Mucosa of descending colon (tissue), 3 donors: ENCODE data around the gene LRRC4. TPM values are rescaled to one million over a fixed set of nuclear protein-coding genes. Genes with fewer than 3 reads are reported as not detected.

Experiments
- ATAC-seq: fragments of 200-7000 bp; cut with Tn5 transposase; one replicate; pipeline ENCODE4 v1.9.1; 2020; ENCODE audit warnings: mild to moderate bottlenecking, moderate library complexity
- DNase-seq, 3 donors: peaks; one replicate each; pipeline ENCODE4 v3.0.0-alpha.2; 2020
- H3K36me3 ChIP-seq: fragments of 200-600 bp; one replicate; pipeline ENCODE4 v1.8.0; 2021; ENCODE audit warnings: low read depth, mild to moderate bottlenecking
- H3K4me1 ChIP-seq: fragments of 200-600 bp; one replicate; pipeline ENCODE4 v1.8.0; 2021; ENCODE audit warnings: low read depth, mild to moderate bottlenecking
- H3K4me3 ChIP-seq: fragments of 200-600 bp; one replicate; pipeline ENCODE4 v1.8.0; 2021; ENCODE audit warnings: mild to moderate bottlenecking
- H3K9me3 ChIP-seq: fragments of 200-600 bp; one replicate; pipeline ENCODE4 v1.8.0; 2021; ENCODE audit warnings: mild to moderate bottlenecking
- intact Hi-C, 2 donors: fragments of 100-400 bp; cut with DNase I in 1 of 2; cut with micrococcal nuclease in 1 of 2; formaldehyde crosslinking; loops; one replicate each; pipeline versions ENCODE4 v1.11.0 to v1.11.1; 2022; cut with DNase I, micrococcal nuclease
- total RNA-seq, 3 donors: library from RNA; stranded (reverse); fragmentation: NEBNext Ultra II Directional in 2 of 3; extraction: Animal tissue kit (Norgen Biotek cat#: 25700) in 2 of 3; gene quantifications; one replicate each; pipeline versions ENCODE4 v1.2.1 to v1.2.4, GENCODE V29; 2021 to 2023
- TF ChIP-seq, protein P1 (sequence below): fragments of 200-600 bp; IDR thresholded peaks from one replicate; pipeline ENCODE4 v1.8.0; 2022; ENCODE audit warnings: antibody characterized with exemption, mild to moderate bottlenecking
- donor health status: DM: no; HTN: no; CAD: no; lungs with moderate emphysema.
- donor health status: DM: no; HTN: no; CAD: no.
- donor health status: DM: no; HTN: yes; CAD: no.

The LRRC4 gene
- total RNA-seq, 3 donors from 2014 or later = 0.26 to 7.6 (median 1.1) TPM

DNA sequence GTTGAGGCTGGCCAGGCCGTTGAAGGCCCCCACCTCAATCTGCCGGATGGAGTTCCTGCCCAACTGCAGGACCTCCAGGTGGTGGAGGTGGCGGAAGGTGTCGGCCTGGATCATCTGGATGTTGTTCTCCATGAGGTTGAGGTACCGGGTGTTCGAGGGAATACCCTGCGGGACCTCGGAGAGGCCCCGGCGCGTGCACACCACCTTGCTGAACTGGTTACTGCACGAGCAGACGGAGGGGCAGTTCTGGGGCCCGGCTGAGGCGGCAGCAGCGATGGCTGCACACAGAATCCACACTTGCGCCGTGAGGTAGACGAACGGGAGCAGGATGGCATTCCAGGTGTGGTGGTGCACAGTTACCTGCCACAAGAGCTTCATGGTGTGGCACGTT is 979 bp downstream of the LRRC4 start:
- Histone ChIP-seq H3K4me1 (peaks cover 9% of the 10 kb centered on the region), H3K4me3 (no peak overlapping the region), H3K36me3 (no peaks in the 10 kb centered on the region), H3K9me3 (no peaks in the 10 kb centered on the region)
- intact Hi-C loops = no loop called here
- DNase-seq (no peak), ATAC-seq (no peak)
- TF ChIP-seq, protein P1, sequence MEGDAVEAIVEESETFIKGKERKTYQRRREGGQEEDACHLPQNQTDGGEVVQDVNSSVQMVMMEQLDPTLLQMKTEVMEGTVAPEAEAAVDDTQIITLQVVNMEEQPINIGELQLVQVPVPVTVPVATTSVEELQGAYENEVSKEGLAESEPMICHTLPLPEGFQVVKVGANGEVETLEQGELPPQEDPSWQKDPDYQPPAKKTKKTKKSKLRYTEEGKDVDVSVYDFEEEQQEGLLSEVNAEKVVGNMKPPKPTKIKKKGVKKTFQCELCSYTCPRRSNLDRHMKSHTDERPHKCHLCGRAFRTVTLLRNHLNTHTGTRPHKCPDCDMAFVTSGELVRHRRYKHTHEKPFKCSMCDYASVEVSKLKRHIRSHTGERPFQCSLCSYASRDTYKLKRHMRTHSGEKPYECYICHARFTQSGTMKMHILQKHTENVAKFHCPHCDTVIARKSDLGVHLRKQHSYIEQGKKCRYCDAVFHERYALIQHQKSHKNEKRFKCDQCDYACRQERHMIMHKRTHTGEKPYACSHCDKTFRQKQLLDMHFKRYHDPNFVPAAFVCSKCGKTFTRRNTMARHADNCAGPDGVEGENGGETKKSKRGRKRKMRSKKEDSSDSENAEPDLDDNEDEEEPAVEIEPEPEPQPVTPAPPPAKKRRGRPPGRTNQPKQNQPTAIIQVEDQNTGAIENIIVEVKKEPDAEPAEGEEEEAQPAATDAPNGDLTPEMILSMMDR = no peak

DNA sequence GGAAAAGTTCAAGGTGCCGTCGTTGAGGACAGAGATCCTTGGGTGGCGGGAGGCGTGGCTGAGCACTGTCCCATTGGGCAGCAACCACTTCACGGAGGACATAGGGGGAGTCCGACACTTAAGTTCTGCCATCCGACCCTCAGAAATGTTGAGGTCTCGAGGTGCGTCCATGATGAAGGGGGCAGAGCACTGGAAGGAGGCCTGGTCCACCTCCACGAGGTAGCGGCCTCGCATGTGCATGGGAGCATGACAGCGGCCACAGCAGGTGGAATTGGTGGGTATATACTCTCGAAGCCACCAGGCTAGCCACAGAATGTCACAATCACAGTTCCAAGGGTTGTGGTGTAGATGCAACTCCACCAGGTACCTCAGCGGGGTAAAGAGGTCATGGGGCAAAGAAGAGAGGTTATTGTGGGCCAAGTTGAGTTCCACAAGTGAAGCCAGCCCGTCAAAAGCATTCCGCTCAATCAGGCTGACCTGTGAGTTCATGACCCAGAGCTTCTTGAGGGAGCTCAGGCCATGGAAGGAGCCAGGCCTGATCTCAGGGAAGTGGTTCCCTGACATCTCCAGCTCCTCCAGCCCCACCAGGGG is 1.7 kb downstream of the LRRC4 start:
- Histone ChIP-seq H3K4me1 (peaks cover 9% of the 10 kb centered on the region), H3K36me3 (no peaks in the 10 kb centered on the region), H3K4me3 (no peak overlapping the region), H3K9me3 (no peaks in the 10 kb centered on the region)
- no peak for ATAC-seq
- DNase-seq = no peak
- TF ChIP-seq, protein P1 = no peak
- intact Hi-C loops = no loop called here

GRCh38 chr7:128027485-128027980 is 3.7 kb downstream of the LRRC4 start:
- Histone ChIP-seq H3K9me3 (no peaks in the 10 kb centered on the region), H3K4me3 (no peak overlapping the region), H3K4me1 (peaks cover 9% of the 10 kb centered on the region), H3K36me3 (no peaks in the 10 kb centered on the region)
- TF ChIP-seq, protein P1 = no peak
- peak; percentile 30 to 67 (median 40) for DNase-seq
- intact Hi-C loops = no loop called here
- peak; percentile 72 for ATAC-seq

- no peak for DNase-seq
- TF ChIP-seq, protein P1 = no peak
- Histone ChIP-seq H3K4me3 (no peak overlapping the region), H3K9me3 (no peaks in the 10 kb centered on the region), H3K36me3 (no peaks in the 10 kb centered on the region), H3K4me1 (peaks cover 9% of the 10 kb centered on the region)
- intact Hi-C loops = no loop called here
- no peak for ATAC-seq
Measured at GRCh38 chr7:128026551-128026950, 4.7 kb downstream of the LRRC4 start.

GRCh38 chr7:128025819-128026218 is 5.4 kb downstream of the LRRC4 start:
- no peak for DNase-seq
- intact Hi-C loops = no loop called here
- Histone ChIP-seq H3K4me3 (no peak overlapping the region), H3K9me3 (no peaks in the 10 kb centered on the region), H3K36me3 (no peaks in the 10 kb centered on the region), H3K4me1 (peaks cover 9% of the 10 kb centered on the region)
- no peak for ATAC-seq
- TF ChIP-seq, protein P1 = no peak
